GM12878 (cell line): Measurements from ENCODE around the gene FKBP2. TPM values are rescaled to one million over a fixed set of nuclear protein-coding genes. Genes with fewer than 3 reads are reported as not detected.
A peak's percentile ranks its signal among the peaks of the same experiment; 100 is the strongest.

Source experiments
- CBX3 ChIP-seq: fragments of 200-600 bp; sonication (generic); IDR thresholded peaks from 2 replicates; pipeline ENCODE4 v1.6.1; 2016; ENCODE audit warnings: low read depth, borderline replicate concordance
- CHD2 ChIP-seq: IDR thresholded peaks from 2 replicates; pipeline ENCODE4 v1.6.1; 2011; ENCODE audit warnings: low read depth, low read length, improper control_type of control experiment, borderline replicate concordance
- EGR1 ChIP-seq, 2 experiments: IDR thresholded peaks; 1 replicate in 1 of 2; 2 replicates in 1 of 2; pipeline ENCODE4 v1.6.1; 2011 to 2012; ENCODE audit warnings: low read depth in 2 of 2, low read length in 2 of 2, borderline replicate concordance in 1 of 2, mild to moderate bottlenecking in 1 of 2, moderate library complexity in 1 of 2
- FOS ChIP-seq: IDR thresholded peaks from 3 replicates; pipeline ENCODE4 v1.6.1; 2011; ENCODE audit warnings: borderline replicate concordance; ENCODE audit not compliant: insufficient read length; ENCODE audit errors: extremely low read depth
- GATAD2B ChIP-seq: fragments of 450-650 bp; conservative IDR thresholded peaks from 2 replicates; pipeline ENCODE4 v1.6.1; 2017; ENCODE audit warnings: low read depth, mild to moderate bottlenecking, moderate library complexity
- MYB ChIP-seq: fragments of 150-350 bp; IDR thresholded peaks from 2 replicates; pipeline ENCODE4 v1.6.1; 2014; ENCODE audit warnings: mild to moderate bottlenecking, low read depth, low read length, borderline replicate concordance
- NBN ChIP-seq: fragments of 450-650 bp; IDR thresholded peaks from 2 replicates; pipeline ENCODE4 v1.6.1; 2016
- NR2C2 ChIP-seq: IDR thresholded peaks from 2 replicates; pipeline ENCODE4 v1.6.1; 2011; ENCODE audit warnings: borderline replicate concordance, low read depth; ENCODE audit not compliant: control insufficient read depth, insufficient read length
- NR2F1 ChIP-seq: fragments of 450-650 bp; conservative IDR thresholded peaks from 2 replicates; pipeline ENCODE4 v1.6.1; 2017; ENCODE audit warnings: mild to moderate bottlenecking
- POU2F2 ChIP-seq: IDR thresholded peaks from 3 replicates; pipeline ENCODE4 v1.6.1; 2011; ENCODE audit warnings: low read depth, mild to moderate bottlenecking, low read length, borderline replicate concordance
- RUNX3 ChIP-seq: IDR thresholded peaks from 2 replicates; pipeline ENCODE4 v1.6.1; 2012; ENCODE audit warnings: low read length, inconsistent platforms
- SMARCA5 ChIP-seq: fragments of 450-650 bp; IDR thresholded peaks from 2 replicates; pipeline ENCODE4 v1.6.1; 2017; ENCODE audit warnings: mild to moderate bottlenecking
- SREBF2 ChIP-seq: IDR thresholded peaks from 2 replicates; pipeline ENCODE4 v1.6.1; 2012; ENCODE audit warnings: mild to moderate bottlenecking, low read length
- TAF1 ChIP-seq: IDR thresholded peaks from 2 replicates; pipeline ENCODE4 v1.6.1; 2011; ENCODE audit warnings: mild to moderate bottlenecking, low read depth, low read length, borderline replicate concordance
- ZBED1 ChIP-seq: IDR thresholded peaks from 2 replicates; pipeline ENCODE4 v1.6.1; 2016; ENCODE audit warnings: borderline replicate concordance
- ZNF24 ChIP-seq: fragments of 450-650 bp; IDR thresholded peaks from 2 replicates; pipeline ENCODE4 v1.6.1; 2017; ENCODE audit warnings: antibody characterized with exemption, mild to moderate bottlenecking
- ZNF274 ChIP-seq: IDR thresholded peaks from one replicate; pipeline ENCODE4 v1.8.0; 2011; ENCODE audit not compliant: insufficient read length, insufficient read depth
- polyA plus RNA-seq, 11 experiments: library from polyadenylated mRNA; depleted of rRNA in 4 of 11; unstranded in 6 of 11; stranded (reverse) in 5 of 11; fragments of >200 nt; fragmentation: Nextera tagmentation in 4 of 11; fragmentation: Illumina TruSeq in 1 of 11; extraction: Ambion mirVana in 4 of 11; extraction: Trizol in 1 of 11; gene quantifications; 1 replicate in 1 of 11; 2 replicates in 10 of 11; pipeline versions ENCODE4 v1.2.1 to v1.2.3, GENCODE V29; 2011 to 2016; ENCODE audit warnings: inconsistent platforms in 2 of 11, missing spikeins in 2 of 11, low read depth in 1 of 11
- total RNA-seq, 4 experiments: library from RNA; depleted of rRNA in 3 of 4; stranded (reverse); fragments of >200 nt in 3 of 4; fragmentation: Illumina TruSeq in 1 of 4; extraction: Trizol in 1 of 4; gene quantifications; 2 replicates each; pipeline versions ENCODE4 v1.2.1 to v1.2.3, GENCODE V29; 2013 to 2021
- TF ChIP-seq, protein P1 (sequence below): IDR thresholded peaks from 2 replicates; pipeline ENCODE4 v1.6.1; 2012; ENCODE audit warnings: low read depth, low read length, improper control_type of control experiment
- TF ChIP-seq, protein P2 (sequence below): fragments of 150-350 bp; IDR thresholded peaks from 2 replicates; pipeline ENCODE4 v1.6.1; 2014; ENCODE audit warnings: mild to moderate bottlenecking, low read depth, low read length
- TF ChIP-seq, protein P3 (sequence below): fragments of 450-650 bp; conservative IDR thresholded peaks from 2 replicates; pipeline ENCODE4 v1.6.1; 2017; ENCODE audit warnings: mild to moderate bottlenecking, moderate library complexity
- TF ChIP-seq, protein P4 (sequence below): fragments of 450-650 bp; formaldehyde crosslinking; IDR thresholded peaks from 2 replicates; pipeline ENCODE4 v1.5.0; 2022; ENCODE audit warnings: mild to moderate bottlenecking, missing genetic modification characterization
- TF ChIP-seq, protein P5 (sequence below): IDR thresholded peaks from 2 replicates; pipeline ENCODE4 v1.6.1; 2011; ENCODE audit warnings: low read depth, mild to moderate bottlenecking, low read length, moderate library complexity, borderline replicate concordance; ENCODE audit errors: extremely low read depth

The FKBP2 gene
- total and polyA plus RNA-seq, 10 of the 15 experiments (the other 5 are each of a cell fraction or from before 2014, with no cell fraction given): 1.8 to 99.7 (median 39.5) TPM

DNA sequence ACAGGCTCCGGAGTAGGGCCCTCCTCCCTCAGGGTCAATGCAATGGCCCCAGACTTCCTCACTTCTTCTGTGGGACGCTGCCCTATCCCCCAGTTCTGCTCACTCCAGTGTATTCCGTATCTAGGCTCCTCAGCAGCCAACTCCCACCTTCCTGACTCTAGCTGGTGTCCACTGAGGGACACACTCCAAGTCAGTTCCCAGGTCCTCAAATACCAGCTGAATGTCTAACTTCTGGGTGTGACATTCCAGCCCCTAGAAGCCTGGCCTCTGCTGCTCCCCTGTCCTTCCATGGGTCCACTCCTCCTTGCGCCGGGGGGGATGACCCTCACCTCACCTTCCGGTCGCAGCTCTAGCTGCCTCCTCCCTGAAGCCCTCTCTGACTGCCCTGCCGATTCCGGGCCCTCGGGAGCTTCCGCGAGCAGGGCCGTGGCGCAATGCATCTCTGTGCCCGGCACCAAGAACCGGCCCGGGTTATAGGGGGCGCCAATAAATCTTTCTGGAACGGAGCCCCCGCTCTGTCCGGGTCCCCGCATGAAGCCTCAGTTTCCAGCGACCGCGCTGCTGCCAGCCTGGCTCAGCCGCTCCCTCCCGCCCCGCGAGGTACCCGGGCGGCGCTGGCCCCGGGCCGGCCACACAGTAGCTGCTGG lies 28.1 kb downstream of the FKBP2 start (continued):
- TF ChIP-seq GATAD2B: peak; percentile 32
- no peak for TF ChIP-seq MYB
- peak; percentile 71 for TF ChIP-seq NR2F1
- no peak for TF ChIP-seq EGR1 (IDR thresholded peaks at IDR 0.05; ENCODE audit: borderline replicate concordance in 1 of 2, low read depth in 2 of 2, low read length in 2 of 2)
- TF ChIP-seq SREBF2: no peak
- TF ChIP-seq SMARCA5: peak; percentile 96
- no peak for TF ChIP-seq TAF1
- TF ChIP-seq, protein P1, sequence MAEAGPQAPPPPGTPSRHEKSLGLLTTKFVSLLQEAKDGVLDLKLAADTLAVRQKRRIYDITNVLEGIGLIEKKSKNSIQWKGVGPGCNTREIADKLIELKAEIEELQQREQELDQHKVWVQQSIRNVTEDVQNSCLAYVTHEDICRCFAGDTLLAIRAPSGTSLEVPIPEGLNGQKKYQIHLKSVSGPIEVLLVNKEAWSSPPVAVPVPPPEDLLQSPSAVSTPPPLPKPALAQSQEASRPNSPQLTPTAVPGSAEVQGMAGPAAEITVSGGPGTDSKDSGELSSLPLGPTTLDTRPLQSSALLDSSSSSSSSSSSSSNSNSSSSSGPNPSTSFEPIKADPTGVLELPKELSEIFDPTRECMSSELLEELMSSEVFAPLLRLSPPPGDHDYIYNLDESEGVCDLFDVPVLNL: no peak
- TF ChIP-seq ZNF274: no peak
- no peak for TF ChIP-seq POU2F2
- TF ChIP-seq ZBED1: no peak; the same call in 1 of the 2 replicates
- no peak for TF ChIP-seq CBX3
- TF ChIP-seq, protein P2, sequence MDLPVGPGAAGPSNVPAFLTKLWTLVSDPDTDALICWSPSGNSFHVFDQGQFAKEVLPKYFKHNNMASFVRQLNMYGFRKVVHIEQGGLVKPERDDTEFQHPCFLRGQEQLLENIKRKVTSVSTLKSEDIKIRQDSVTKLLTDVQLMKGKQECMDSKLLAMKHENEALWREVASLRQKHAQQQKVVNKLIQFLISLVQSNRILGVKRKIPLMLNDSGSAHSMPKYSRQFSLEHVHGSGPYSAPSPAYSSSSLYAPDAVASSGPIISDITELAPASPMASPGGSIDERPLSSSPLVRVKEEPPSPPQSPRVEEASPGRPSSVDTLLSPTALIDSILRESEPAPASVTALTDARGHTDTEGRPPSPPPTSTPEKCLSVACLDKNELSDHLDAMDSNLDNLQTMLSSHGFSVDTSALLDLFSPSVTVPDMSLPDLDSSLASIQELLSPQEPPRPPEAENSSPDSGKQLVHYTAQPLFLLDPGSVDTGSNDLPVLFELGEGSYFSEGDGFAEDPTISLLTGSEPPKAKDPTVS: no peak
- TF ChIP-seq CHD2: no peak
- TF ChIP-seq, protein P3, sequence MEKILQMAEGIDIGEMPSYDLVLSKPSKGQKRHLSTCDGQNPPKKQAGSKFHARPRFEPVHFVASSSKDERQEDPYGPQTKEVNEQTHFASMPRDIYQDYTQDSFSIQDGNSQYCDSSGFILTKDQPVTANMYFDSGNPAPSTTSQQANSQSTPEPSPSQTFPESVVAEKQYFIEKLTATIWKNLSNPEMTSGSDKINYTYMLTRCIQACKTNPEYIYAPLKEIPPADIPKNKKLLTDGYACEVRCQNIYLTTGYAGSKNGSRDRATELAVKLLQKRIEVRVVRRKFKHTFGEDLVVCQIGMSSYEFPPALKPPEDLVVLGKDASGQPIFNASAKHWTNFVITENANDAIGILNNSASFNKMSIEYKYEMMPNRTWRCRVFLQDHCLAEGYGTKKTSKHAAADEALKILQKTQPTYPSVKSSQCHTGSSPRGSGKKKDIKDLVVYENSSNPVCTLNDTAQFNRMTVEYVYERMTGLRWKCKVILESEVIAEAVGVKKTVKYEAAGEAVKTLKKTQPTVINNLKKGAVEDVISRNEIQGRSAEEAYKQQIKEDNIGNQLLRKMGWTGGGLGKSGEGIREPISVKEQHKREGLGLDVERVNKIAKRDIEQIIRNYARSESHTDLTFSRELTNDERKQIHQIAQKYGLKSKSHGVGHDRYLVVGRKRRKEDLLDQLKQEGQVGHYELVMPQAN: no peak
- no peak for TF ChIP-seq FOS
- TF ChIP-seq NBN: peak; percentile 38
- TF ChIP-seq, protein P4, sequence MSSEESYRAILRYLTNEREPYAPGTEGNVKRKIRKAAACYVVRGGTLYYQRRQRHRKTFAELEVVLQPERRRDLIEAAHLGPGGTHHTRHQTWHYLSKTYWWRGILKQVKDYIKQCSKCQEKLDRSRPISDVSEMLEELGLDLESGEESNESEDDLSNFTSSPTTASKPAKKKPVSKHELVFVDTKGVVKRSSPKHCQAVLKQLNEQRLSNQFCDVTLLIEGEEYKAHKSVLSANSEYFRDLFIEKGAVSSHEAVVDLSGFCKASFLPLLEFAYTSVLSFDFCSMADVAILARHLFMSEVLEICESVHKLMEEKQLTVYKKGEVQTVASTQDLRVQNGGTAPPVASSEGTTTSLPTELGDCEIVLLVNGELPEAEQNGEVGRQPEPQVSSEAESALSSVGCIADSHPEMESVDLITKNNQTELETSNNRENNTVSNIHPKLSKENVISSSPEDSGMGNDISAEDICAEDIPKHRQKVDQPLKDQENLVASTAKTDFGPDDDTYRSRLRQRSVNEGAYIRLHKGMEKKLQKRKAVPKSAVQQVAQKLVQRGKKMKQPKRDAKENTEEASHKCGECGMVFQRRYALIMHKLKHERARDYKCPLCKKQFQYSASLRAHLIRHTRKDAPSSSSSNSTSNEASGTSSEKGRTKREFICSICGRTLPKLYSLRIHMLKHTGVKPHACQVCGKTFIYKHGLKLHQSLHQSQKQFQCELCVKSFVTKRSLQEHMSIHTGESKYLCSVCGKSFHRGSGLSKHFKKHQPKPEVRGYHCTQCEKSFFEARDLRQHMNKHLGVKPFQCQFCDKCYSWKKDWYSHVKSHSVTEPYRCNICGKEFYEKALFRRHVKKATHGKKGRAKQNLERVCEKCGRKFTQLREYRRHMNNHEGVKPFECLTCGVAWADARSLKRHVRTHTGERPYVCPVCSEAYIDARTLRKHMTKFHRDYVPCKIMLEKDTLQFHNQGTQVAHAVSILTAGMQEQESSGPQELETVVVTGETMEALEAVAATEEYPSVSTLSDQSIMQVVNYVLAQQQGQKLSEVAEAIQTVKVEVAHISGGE (CRISPR knock-in tag): no peak
- TF ChIP-seq RUNX3: no peak
- no peak for TF ChIP-seq ZNF24
- TF ChIP-seq, protein P5, sequence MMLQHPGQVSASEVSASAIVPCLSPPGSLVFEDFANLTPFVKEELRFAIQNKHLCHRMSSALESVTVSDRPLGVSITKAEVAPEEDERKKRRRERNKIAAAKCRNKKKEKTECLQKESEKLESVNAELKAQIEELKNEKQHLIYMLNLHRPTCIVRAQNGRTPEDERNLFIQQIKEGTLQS: no peak
- TF ChIP-seq NR2C2: no peak
